Osteocyte (in vitro differentiated cells): ENCODE measurements around the gene TBXT. TPM values are rescaled to one million over a fixed set of nuclear protein-coding genes. Genes with fewer than 3 reads are reported as not detected.
"Not testable (repeated sequence)": the region's sequence is repeated elsewhere in the genome, so short reads cannot be mapped to it uniquely, and the experiment has no call there.

Source experiments
- DNase-seq: peaks from one replicate; pipeline ENCODE4 v3.0.0; 2021; ENCODE audit warnings: mixed read lengths; ENCODE audit not compliant: unreplicated experiment; ENCODE audit errors: extremely low spot score
- H3K27ac Mint-ChIP-seq: one replicate; pipeline ENCODE4 v1.8.0; 2021; ENCODE audit warnings: mild to moderate bottlenecking, mixed read lengths; ENCODE audit not compliant: unreplicated experiment
- H3K27me3 Mint-ChIP-seq: one replicate; pipeline ENCODE4 v1.8.0; 2021; ENCODE audit warnings: mixed read lengths; ENCODE audit not compliant: unreplicated experiment
- H3K36me3 Mint-ChIP-seq: one replicate; pipeline ENCODE4 v1.8.0; 2021; ENCODE audit warnings: mixed read lengths; ENCODE audit not compliant: unreplicated experiment
- H3K4me1 Mint-ChIP-seq: one replicate; pipeline ENCODE4 v1.8.0; 2021; ENCODE audit warnings: mixed read lengths; ENCODE audit not compliant: unreplicated experiment
- H3K4me3 Mint-ChIP-seq: one replicate; pipeline ENCODE4 v1.8.0; 2021; ENCODE audit warnings: mild to moderate bottlenecking, moderate library complexity, mixed read lengths; ENCODE audit not compliant: unreplicated experiment
- H3K9me3 Mint-ChIP-seq: one replicate; pipeline ENCODE4 v1.8.0; 2021; ENCODE audit warnings: mixed read lengths; ENCODE audit not compliant: unreplicated experiment
- total RNA-seq: library from RNA; stranded (reverse); gene quantifications from 2 replicates; pipeline ENCODE4 v1.2.1, GENCODE V29; 2021
- TF ChIP-seq, protein P1 (sequence below): fragments of 200-600 bp; sonication (generic); IDR thresholded peaks from 2 replicates; pipeline ENCODE4 v1.5.0; 2021; ENCODE audit warnings: antibody characterized with exemption, mild to moderate bottlenecking, moderate library complexity

Gene TBXT
- total RNA-seq, 1 donor from 2014 or later = not detected

DNA sequence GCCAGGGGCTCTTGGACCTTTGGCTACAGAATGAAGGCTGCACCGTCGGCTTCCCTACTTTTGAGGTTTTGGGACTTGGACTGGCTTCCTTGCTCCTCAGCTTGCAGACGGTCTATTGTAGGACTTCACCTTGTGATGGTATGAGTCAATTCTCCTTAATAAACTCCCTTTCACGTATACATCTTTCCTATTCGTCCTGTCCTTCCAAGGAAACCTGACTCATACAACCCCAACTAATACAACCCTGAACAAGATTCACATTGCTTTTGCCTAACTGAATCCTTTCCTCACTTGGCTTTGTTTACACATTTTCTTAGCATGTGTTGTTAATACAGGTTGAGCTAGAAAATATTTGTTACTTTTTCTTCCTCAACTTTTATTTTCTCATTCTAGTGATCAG is 21.9 kb downstream of the TBXT start:
- no peaks in the 10 kb centered on the region for H3K9me3 Mint-ChIP-seq

DNA sequence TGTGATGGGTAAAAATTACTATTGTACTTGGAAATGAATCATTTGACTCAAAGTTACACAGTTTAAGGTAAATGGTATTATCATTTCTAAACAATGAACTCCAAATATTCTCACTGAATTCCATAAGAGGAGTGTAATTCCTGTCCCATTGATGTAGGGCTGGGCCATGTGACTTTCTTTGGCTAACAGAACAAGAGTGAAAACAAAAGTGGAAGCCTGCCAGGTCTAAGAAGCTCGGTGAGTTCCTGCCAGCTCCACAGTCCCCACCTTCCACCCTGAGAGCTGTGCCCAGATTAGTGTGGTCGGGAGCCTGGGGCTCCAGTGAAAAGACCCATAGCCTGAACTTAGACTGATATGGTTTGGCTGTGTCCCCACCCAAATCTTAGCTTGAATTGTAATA is 24.6 kb downstream of the TBXT start:
- peaks cover 2% of the 10 kb centered on the region for H3K27me3 Mint-ChIP-seq
- no peaks in the 10 kb centered on the region for H3K4me1 Mint-ChIP-seq
- DNase-seq = no peak
- no peaks in the 10 kb centered on the region for H3K36me3 Mint-ChIP-seq
- no peak overlapping the region for H3K4me3 Mint-ChIP-seq
- no peaks in the 10 kb centered on the region for H3K9me3 Mint-ChIP-seq
- H3K27ac Mint-ChIP-seq = no peak overlapping the region
- TF ChIP-seq, protein P1, sequence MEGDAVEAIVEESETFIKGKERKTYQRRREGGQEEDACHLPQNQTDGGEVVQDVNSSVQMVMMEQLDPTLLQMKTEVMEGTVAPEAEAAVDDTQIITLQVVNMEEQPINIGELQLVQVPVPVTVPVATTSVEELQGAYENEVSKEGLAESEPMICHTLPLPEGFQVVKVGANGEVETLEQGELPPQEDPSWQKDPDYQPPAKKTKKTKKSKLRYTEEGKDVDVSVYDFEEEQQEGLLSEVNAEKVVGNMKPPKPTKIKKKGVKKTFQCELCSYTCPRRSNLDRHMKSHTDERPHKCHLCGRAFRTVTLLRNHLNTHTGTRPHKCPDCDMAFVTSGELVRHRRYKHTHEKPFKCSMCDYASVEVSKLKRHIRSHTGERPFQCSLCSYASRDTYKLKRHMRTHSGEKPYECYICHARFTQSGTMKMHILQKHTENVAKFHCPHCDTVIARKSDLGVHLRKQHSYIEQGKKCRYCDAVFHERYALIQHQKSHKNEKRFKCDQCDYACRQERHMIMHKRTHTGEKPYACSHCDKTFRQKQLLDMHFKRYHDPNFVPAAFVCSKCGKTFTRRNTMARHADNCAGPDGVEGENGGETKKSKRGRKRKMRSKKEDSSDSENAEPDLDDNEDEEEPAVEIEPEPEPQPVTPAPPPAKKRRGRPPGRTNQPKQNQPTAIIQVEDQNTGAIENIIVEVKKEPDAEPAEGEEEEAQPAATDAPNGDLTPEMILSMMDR = no peak

More for the DNA sequence above, 21.9 kb downstream of the TBXT start:
- Mint-ChIP-seq H3K4me3 (no peak overlapping the region), H3K4me1 (no peaks in the 10 kb centered on the region), H3K27me3 (peaks cover 2% of the 10 kb centered on the region), H3K36me3 (no peaks in the 10 kb centered on the region), H3K27ac (no peak overlapping the region)
- DNase-seq = no peak
- TF ChIP-seq, protein P1 = no peak

DNA sequence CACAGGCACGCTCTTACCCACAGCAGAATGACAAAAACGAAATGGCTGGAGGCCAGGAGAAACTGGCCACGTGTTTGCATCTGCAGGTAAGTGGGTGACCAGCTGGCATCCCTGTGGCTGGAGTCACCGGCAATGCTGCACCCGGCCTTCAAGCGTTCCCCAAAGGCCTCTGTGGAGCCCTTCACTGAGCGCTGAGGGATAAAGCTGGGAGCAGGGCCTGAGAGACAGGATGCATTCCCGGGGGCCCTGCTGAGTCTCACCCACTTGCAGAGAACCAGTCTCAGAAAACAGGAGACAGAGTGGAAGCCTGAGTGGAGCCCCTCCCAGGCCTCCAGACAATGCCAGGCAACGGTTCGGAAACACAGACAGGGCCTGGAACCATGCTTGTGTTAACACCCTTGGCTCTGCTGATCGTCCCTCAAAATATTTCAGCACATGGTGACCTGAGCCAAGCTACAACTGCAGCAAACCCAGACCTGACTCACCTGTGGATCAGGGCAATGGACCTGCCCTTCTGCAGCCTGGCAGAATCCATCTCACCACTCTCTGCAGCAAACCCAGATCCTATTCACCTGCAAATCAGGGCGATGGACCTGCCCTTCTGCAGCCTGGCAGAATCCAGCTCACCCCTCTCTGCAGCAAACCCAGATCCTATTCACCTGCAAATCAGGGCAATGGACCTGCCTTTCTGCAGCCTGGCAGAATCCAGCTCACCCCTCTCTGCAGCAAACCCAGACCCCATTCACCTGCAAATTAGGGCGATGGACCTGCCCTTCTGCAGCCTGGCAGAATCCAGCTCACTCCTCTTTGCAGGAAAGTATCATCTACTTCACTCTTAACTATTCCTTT is 39.8 kb downstream of the TBXT start:
- Mint-ChIP-seq H3K9me3 (no peaks in the 10 kb centered on the region), H3K27me3 (peaks cover 22% of the 10 kb centered on the region), H3K4me3 (no peak overlapping the region), H3K27ac (no peak overlapping the region), H3K36me3 (no peaks in the 10 kb centered on the region), H3K4me1 (no peaks in the 10 kb centered on the region)
- TF ChIP-seq, protein P1 = no peak
- no peak for DNase-seq

DNA sequence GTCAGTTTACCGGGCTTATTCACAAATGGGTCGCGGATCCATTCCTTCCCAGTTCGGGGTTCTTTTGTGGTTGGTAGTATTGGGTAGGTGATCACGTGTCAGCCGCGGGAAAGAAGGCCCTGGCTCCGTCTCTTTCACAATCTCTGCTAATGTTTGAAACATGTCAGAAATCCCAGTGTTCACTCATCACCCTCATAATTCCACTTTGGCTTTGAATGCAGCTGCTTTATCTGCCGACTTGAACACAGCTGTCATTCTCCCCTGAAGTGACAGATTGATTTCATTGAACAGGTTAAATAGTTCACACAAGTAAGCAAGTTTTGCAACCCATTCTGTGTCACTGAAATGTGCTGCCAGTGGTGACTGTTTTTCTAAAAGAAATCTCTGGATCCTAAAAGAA is 44.5 kb downstream of the TBXT start:
- not testable (repeated sequence) for DNase-seq, H3K4me1 Mint-ChIP-seq, H3K27me3 Mint-ChIP-seq, H3K36me3 Mint-ChIP-seq, H3K9me3 Mint-ChIP-seq, H3K27ac Mint-ChIP-seq, H3K4me3 Mint-ChIP-seq

DNA sequence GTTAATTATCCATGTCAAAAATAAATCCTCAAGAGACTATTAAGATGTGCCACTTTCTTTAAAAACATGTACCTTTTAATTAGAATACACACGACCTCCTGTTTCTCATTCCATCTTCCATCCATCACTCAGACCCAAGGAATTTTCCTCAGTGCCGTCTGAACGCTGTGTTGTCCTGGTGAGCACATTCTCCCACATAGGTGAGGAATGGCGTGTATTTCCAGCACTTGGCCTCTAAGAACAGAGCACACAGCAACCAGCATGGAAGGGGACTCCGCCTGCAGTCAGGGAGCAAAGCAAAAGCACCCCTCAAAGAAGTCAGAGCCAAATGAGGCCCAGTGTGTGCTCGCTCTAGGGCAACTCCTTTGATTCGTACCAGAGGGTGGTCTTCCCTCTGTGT is 45.9 kb downstream of the TBXT start:
- DNase-seq = no peak
- TF ChIP-seq, protein P1 = no peak
- no peak overlapping the region for H3K4me3 Mint-ChIP-seq

More for the DNA sequence above, 45.9 kb downstream of the TBXT start:
- H3K9me3 Mint-ChIP-seq = no peaks in the 10 kb centered on the region
- H3K27me3 Mint-ChIP-seq = peaks cover 2% of the 10 kb centered on the region
- H3K27ac Mint-ChIP-seq = no peak overlapping the region
- no peaks in the 10 kb centered on the region for H3K36me3 Mint-ChIP-seq
- H3K4me1 Mint-ChIP-seq = no peaks in the 10 kb centered on the region
